SK-N-SH (cell line): ENCODE measurements around the gene AXIN1. TPM values are rescaled to one million over a fixed set of nuclear protein-coding genes. Genes with fewer than 3 reads are reported as not detected.
"Not testable (repeated sequence)": the region's sequence is repeated elsewhere in the genome, so short reads cannot be mapped to it uniquely, and the experiment has no call there.

Source experiments
- CTCF ChIA-PET: fragments of 300-600, 350-600 bp; formaldehyde crosslinking; extraction: SDS; loops from one replicate; lab custom pipeline; 2021; lab: Yijun Ruan, JAX
- POLR2A ChIA-PET: fragments of 350-600 bp; sonication (Branson Sonifier 250); formaldehyde crosslinking; extraction: SDS; loops from one replicate; lab custom pipeline; 2020; ENCODE audit warnings: antibody characterized with exemption, inconsistent platforms; lab: Yijun Ruan, JAX
- DNase-seq: peaks from one replicate; pipeline ENCODE4 v3.0.0; 2012
- H2AFZ ChIP-seq: fragments of 200-600 bp; sonication (generic); 2 replicates; pipeline ENCODE4 v1.8.1; 2016; ENCODE audit warnings: antibody characterized with exemption, mild to moderate bottlenecking, low read depth
- H3F3A ChIP-seq: fragments of 200-600 bp; sonication (generic); replicated peaks from 2 replicates; pipeline ENCODE3; 2016; ENCODE audit warnings: antibody characterized with exemption, mild to moderate bottlenecking; ENCODE audit not compliant: insufficient read depth
- H3K27ac ChIP-seq, 2 experiments: fragments of 200-500 bp in 1 of 2; fragments of 200-600 bp in 1 of 2; sonication (Bioruptor generic) in 1 of 2; sonication (generic), shearing (Covaris generic) in 1 of 2; 2 replicates each; pipeline versions ENCODE4 v1.5.1 to v1.6.1; 2014 to 2016; ENCODE audit warnings: low read depth in 2 of 2, inconsistent platforms in 1 of 2, low read length in 1 of 2, mild to moderate bottlenecking in 1 of 2, mixed read lengths in 1 of 2
- H3K27me3 ChIP-seq: fragments of 200-600 bp; sonication (generic), shearing (Covaris generic); 2 replicates; pipeline ENCODE4 v1.6.1; 2016; ENCODE audit warnings: mixed run types; ENCODE audit not compliant: insufficient read depth
- H3K36me3 ChIP-seq, 2 experiments: fragments of 200-500 bp in 1 of 2; fragments of 200-600 bp in 1 of 2; sonication (Bioruptor generic) in 1 of 2; sonication (generic) in 1 of 2; replicated peaks in 1 of 2; 2 replicates each; pipeline versions ENCODE3 to v1.5.1; 2014 to 2016; ENCODE audit warnings: low read length in 1 of 2, mild to moderate bottlenecking in 1 of 2; ENCODE audit not compliant: insufficient read depth in 2 of 2, control insufficient read depth in 1 of 2
- H3K4me1 ChIP-seq, 2 experiments: fragments of 200-500 bp in 1 of 2; fragments of 200-600 bp in 1 of 2; sonication (Bioruptor generic) in 1 of 2; sonication (generic), shearing (Covaris generic) in 1 of 2; 2 replicates each; pipeline versions ENCODE4 v1.5.1 to v1.6.1; 2014 to 2016; ENCODE audit warnings: low read depth in 1 of 2, low read length in 1 of 2, mixed run types in 1 of 2; ENCODE audit not compliant: insufficient read depth in 2 of 2, control insufficient read depth in 1 of 2
- H3K4me2 ChIP-seq: fragments of 200-600 bp; sonication (generic), shearing (Covaris generic); 2 replicates; pipeline ENCODE4 v1.6.1; 2017; ENCODE audit warnings: mixed run types
- H3K4me3 ChIP-seq, 2 experiments: fragments of 200-500 bp in 1 of 2; fragments of 200-600 bp in 1 of 2; sonication (Bioruptor generic) in 1 of 2; sonication (generic), shearing (Covaris generic) in 1 of 2; 2 replicates each; pipeline versions ENCODE4 v1.5.1 to v1.8.1; 2014 to 2016; ENCODE audit warnings: low read depth in 2 of 2, inconsistent platforms in 1 of 2, low read length in 1 of 2, mild to moderate bottlenecking in 1 of 2, mixed read lengths in 1 of 2, moderate library complexity in 1 of 2
- H3K79me2 ChIP-seq: fragments of 200-600 bp; sonication (generic); 2 replicates; pipeline ENCODE4 v1.8.1; 2017; ENCODE audit warnings: mild to moderate bottlenecking; ENCODE audit not compliant: insufficient read depth
- H3K9ac ChIP-seq: fragments of 200-600 bp; sonication (generic); 2 replicates; pipeline ENCODE4 v1.6.1; 2017; ENCODE audit warnings: mixed run types
- H3K9me2 ChIP-seq: fragments of 200-600 bp; sonication (generic); 2 replicates; pipeline ENCODE4 v1.6.1; 2017; ENCODE audit warnings: mixed run types
- H3K9me3 ChIP-seq: fragments of 200-600 bp; sonication (generic); 2 replicates; pipeline ENCODE4 v1.6.1; 2017; ENCODE audit warnings: mixed run types, mild to moderate bottlenecking, moderate library complexity
- H4K20me1 ChIP-seq: fragments of 200-600 bp; sonication (generic); 2 replicates; pipeline ENCODE4 v1.6.1; 2017; ENCODE audit warnings: mild to moderate bottlenecking, mixed run types; ENCODE audit not compliant: insufficient read depth
- ELF1 ChIP-seq: IDR thresholded peaks from 2 replicates; pipeline ENCODE4 v1.4.0; 2012
- FOSL2 ChIP-seq: IDR thresholded peaks from 2 replicates; pipeline ENCODE4 v1.4.0; 2012; ENCODE audit warnings: low read depth, mild to moderate bottlenecking, moderate library complexity, borderline replicate concordance
- FOXJ3 ChIP-seq: sonication (generic); formaldehyde crosslinking; IDR thresholded peaks from 2 replicates; pipeline ENCODE4 v1.5.1; 2020; ENCODE audit warnings: mild to moderate bottlenecking, missing genetic modification reagents
- GATA2 ChIP-seq: sonication (generic); formaldehyde crosslinking; IDR thresholded peaks from 2 replicates; pipeline ENCODE4 v1.5.0; 2020; ENCODE audit warnings: mild to moderate bottlenecking, missing genetic modification reagents
- JUND ChIP-seq: IDR thresholded peaks from 2 replicates; pipeline ENCODE4 v1.4.0; 2012
- MEF2A ChIP-seq: IDR thresholded peaks from 2 replicates; pipeline ENCODE4 v1.4.0; 2012; ENCODE audit warnings: low read depth, borderline replicate concordance
- RCOR1 ChIP-seq: fragments of 150-350 bp; IDR thresholded peaks from 2 replicates; pipeline ENCODE4 v1.6.1; 2017; ENCODE audit warnings: antibody characterized with exemption, low read length
- RXRA ChIP-seq: IDR thresholded peaks from 2 replicates; pipeline ENCODE4 v1.4.0; 2012; ENCODE audit warnings: low read depth, mild to moderate bottlenecking, borderline replicate concordance
- SMC3 ChIP-seq: IDR thresholded peaks from 2 replicates; pipeline ENCODE4 v1.6.1; 2012; ENCODE audit warnings: low read depth, low read length, improper control_type of control experiment
- TAF1 ChIP-seq: IDR thresholded peaks from 2 replicates; pipeline ENCODE4 v1.6.1; 2012; ENCODE audit warnings: low read depth, mild to moderate bottlenecking, low read length, moderate library complexity, borderline replicate concordance
- TCF12 ChIP-seq: IDR thresholded peaks from 2 replicates; pipeline ENCODE4 v1.4.0; 2012
- WGBS: methylation state at CpG from one replicate; pipeline ENCODE4 v1.1.6; 2017; ENCODE audit warnings: low lambda C conversion rate; 5-methylcytosine and 5-hydroxymethylcytosine counted together
- polyA plus RNA-seq, 3 experiments: library from polyadenylated mRNA; depleted of rRNA; stranded (reverse); fragments of >200 nt; gene quantifications; 2 replicates each; pipeline ENCODE4 v1.2.3, GENCODE V29; 2012
- TF ChIP-seq, protein P1 (sequence below): IDR thresholded peaks from 2 replicates; pipeline ENCODE4 v1.4.0; 2012; ENCODE audit warnings: low read depth, borderline replicate concordance
- TF ChIP-seq, protein P2 (sequence below): IDR thresholded peaks from 2 replicates; pipeline ENCODE4 v1.4.0; 2012; ENCODE audit warnings: low read depth
- TF ChIP-seq, protein P3 (sequence below): IDR thresholded peaks from 2 replicates; pipeline ENCODE4 v1.6.1; 2012; ENCODE audit warnings: mild to moderate bottlenecking, low read depth, low read length, moderate library complexity
- TF ChIP-seq, protein P4 (sequence below): IDR thresholded peaks from 2 replicates; pipeline ENCODE4 v1.4.0; 2012; ENCODE audit warnings: low read depth, borderline replicate concordance

Gene AXIN1
- polyA plus RNA-seq, 1 of the 3 experiments (the other 2 are of a cell fraction): 19.9 TPM

DNA sequence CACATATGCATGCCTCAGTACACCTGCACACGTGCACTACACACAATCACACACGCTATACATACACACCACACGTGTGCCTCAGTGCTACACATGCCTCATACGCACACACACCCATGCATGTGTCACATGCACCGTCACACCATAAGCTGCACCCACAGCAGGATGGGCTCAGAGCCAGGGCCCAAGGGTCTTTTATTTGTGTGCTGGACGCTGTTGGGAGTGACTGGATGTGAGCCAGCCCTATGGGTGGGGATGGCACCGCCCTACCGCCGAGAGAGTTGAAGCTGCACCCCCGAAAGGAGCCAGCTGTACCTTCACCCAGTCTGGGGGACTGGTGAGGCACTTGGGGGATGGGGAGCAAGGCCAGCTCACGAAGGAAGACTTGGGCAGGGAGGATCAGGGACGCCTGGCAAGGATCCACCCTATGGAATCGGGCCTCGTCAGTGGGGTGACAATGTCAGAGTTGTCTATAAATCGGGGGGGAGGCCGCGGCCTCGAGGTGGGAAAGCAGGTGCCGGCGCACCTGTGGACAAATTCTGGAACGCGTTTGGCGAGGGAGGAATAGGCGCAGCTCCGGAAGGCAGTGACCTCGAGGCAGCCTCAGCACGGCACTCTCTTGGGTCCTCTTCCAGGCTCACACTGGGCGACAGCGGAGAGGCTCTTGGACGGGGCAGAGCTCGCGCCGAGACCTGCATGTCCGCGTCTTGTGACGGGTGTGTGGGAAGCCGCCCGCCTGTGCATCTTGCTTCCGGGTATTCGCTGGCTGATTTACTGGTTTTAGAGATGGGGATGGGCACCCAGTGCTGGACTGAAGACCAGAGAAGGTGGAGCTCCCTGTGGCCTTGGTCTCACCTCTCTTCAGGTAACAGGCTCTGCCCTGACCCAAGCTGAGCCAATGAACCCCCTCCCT lies 84.1 kb downstream of the AXIN1 start:
- Histone ChIP-seq H3K4me1 (peaks cover 0 to 8% of the 10 kb centered on the region in 2 experiments; a peak in 1 of 4 replicates), H3K4me3 (no peak overlapping the region), H3K4me2 (no peak overlapping the region), H3K9ac (no peak overlapping the region), H3K9me2 (no peaks in the 10 kb centered on the region), H2AFZ (no peak overlapping the region), H3K36me3 (peaks cover 0 to 16% of the 10 kb centered on the region in 2 experiments), H3K27me3 (no peaks in the 10 kb centered on the region), H3K27ac (no peak overlapping the region), H3F3A (no peaks in the 10 kb centered on the region), H4K20me1 (no peaks in the 10 kb centered on the region), H3K79me2 (no peaks in the 10 kb centered on the region), H3K9me3 (no peaks in the 10 kb centered on the region)
- ChIA-PET POLR2A (interaction anchor here (0.6 to 0.7 kb wide), 2 partner anchors 12 to 162 kb away, joined by 3 read pairs; partner anchors contain the start of gene ARHGDIG), CTCF (interaction anchor here (1.3 kb wide), 1 partner anchor 94 kb away, joined by 3 read pairs; no protein-coding TSS in a partner anchor)
- WGBS: 59% methylated on average over 40 of the region's 40 CpGs
- DNase-seq: no peak
- no peak for TF ChIP-seq RCOR1
- no peak for TF ChIP-seq ELF1
- TF ChIP-seq, protein P1, sequence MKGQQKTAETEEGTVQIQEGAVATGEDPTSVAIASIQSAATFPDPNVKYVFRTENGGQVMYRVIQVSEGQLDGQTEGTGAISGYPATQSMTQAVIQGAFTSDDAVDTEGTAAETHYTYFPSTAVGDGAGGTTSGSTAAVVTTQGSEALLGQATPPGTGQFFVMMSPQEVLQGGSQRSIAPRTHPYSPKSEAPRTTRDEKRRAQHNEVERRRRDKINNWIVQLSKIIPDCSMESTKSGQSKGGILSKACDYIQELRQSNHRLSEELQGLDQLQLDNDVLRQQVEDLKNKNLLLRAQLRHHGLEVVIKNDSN: no peak
- TF ChIP-seq MEF2A: no peak
- TF ChIP-seq, protein P2, sequence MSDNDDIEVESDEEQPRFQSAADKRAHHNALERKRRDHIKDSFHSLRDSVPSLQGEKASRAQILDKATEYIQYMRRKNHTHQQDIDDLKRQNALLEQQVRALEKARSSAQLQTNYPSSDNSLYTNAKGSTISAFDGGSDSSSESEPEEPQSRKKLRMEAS: no peak
- TF ChIP-seq, protein P3, sequence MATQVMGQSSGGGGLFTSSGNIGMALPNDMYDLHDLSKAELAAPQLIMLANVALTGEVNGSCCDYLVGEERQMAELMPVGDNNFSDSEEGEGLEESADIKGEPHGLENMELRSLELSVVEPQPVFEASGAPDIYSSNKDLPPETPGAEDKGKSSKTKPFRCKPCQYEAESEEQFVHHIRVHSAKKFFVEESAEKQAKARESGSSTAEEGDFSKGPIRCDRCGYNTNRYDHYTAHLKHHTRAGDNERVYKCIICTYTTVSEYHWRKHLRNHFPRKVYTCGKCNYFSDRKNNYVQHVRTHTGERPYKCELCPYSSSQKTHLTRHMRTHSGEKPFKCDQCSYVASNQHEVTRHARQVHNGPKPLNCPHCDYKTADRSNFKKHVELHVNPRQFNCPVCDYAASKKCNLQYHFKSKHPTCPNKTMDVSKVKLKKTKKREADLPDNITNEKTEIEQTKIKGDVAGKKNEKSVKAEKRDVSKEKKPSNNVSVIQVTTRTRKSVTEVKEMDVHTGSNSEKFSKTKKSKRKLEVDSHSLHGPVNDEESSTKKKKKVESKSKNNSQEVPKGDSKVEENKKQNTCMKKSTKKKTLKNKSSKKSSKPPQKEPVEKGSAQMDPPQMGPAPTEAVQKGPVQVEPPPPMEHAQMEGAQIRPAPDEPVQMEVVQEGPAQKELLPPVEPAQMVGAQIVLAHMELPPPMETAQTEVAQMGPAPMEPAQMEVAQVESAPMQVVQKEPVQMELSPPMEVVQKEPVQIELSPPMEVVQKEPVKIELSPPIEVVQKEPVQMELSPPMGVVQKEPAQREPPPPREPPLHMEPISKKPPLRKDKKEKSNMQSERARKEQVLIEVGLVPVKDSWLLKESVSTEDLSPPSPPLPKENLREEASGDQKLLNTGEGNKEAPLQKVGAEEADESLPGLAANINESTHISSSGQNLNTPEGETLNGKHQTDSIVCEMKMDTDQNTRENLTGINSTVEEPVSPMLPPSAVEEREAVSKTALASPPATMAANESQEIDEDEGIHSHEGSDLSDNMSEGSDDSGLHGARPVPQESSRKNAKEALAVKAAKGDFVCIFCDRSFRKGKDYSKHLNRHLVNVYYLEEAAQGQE: no peak
- no peak for TF ChIP-seq FOXJ3 (CRISPR knock-in tag)
- TF ChIP-seq TAF1: no peak
- TF ChIP-seq TCF12: no peak
- no peak for TF ChIP-seq JUND
- TF ChIP-seq FOSL2: no peak
- TF ChIP-seq SMC3: no peak
- TF ChIP-seq, protein P4, sequence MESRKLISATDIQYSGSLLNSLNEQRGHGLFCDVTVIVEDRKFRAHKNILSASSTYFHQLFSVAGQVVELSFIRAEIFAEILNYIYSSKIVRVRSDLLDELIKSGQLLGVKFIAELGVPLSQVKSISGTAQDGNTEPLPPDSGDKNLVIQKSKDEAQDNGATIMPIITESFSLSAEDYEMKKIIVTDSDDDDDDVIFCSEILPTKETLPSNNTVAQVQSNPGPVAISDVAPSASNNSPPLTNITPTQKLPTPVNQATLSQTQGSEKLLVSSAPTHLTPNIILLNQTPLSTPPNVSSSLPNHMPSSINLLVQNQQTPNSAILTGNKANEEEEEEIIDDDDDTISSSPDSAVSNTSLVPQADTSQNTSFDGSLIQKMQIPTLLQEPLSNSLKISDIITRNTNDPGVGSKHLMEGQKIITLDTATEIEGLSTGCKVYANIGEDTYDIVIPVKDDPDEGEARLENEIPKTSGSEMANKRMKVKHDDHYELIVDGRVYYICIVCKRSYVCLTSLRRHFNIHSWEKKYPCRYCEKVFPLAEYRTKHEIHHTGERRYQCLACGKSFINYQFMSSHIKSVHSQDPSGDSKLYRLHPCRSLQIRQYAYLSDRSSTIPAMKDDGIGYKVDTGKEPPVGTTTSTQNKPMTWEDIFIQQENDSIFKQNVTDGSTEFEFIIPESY: no peak
- TF ChIP-seq RXRA: no peak
- no peak for TF ChIP-seq GATA2 (CRISPR knock-in tag)

DNA sequence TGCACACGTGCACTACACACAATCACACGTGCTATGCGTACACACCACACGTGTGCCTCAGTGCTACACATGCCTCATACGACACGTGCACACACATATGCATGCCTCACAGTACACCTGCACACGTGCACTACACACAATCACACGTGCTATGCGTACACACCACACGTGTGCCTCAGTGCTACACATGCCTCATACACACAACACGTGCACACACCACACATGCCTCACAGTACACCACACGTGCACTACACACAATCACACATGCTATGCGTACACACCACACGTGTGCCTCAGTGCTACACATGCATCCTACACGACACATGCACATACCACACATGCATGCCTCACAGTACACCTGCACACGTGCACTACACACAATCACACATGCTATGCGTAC lies 85.0 kb downstream of the AXIN1 start:
- peaks cover 0 to 20% of the 10 kb centered on the region in 2 experiments for H3K36me3 ChIP-seq
- H3K27ac ChIP-seq, H3K9me3 ChIP-seq, H3F3A ChIP-seq, H2AFZ ChIP-seq, CTCF ChIA-PET, H4K20me1 ChIP-seq, H3K4me3 ChIP-seq, DNase-seq, POLR2A ChIA-PET, H3K27me3 ChIP-seq, H3K79me2 ChIP-seq, H3K4me2 ChIP-seq, H3K9ac ChIP-seq, H3K9me2 ChIP-seq, H3K4me1 ChIP-seq: not testable (repeated sequence)
- WGBS: 84% methylated on average over 17 of the region's 17 CpGs
